HG03066 (cell line): ENCODE data around the gene PLEKHD1.

Experiments used
- ATAC-seq: cut with Tn5 transposase; IDR thresholded peaks from one replicate; pipeline ENCODE4 v1.9.1; 2021; ENCODE audit warnings: low read depth; ENCODE audit not compliant: unreplicated experiment

The PLEKHD1 gene

DNA sequence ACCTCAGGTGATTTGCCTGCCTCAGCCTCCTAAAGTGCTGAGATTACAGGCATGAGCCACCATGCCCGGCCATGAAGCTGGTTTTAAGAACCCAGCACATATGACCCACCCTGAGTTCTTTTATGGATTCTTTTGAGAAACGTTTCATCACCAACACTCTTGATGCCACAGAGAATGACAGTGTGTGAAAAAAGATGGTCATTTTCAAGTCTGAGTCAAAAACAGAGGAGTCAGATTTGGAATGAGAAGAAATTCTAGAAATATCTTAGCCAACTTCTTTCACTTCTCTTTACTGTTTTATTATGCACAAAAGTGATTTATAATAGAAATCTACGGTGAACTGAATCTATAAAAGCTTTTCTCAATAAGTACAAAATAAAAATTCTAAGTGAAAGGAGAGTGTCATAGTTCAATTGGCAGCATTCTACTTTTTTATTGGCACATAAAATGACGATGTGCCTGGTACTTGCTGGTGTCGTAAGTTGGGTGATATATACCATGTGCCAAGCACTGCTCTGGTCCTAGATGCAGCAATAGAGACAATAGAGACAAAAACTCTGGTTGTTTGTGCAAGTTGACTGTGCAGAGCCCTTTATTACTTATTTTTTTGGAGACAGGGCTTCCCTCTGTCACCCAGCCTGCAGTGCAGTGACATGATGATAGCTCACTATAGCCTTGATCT, 56.3 kb downstream of the PLEKHD1 start:
- no peak for ATAC-seq

DNA sequence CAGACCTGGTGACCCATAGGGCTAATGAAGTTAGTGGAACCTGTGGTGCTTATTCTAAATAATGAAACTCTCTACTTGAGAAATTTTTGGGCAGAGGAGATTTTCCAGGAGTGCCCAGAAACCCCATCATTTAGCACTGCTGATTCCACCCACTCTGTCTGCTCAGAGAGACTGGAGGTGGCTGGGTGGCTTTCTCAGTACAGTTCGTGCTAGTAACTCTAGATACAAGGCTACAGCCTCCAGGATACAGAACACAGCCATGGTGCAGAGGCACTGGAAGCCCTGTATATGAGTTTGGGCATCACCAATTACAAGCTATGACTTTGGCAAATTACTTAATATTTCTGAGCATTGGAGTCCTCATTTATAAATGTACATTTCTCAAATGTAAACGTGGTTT, 57.8 kb downstream of the PLEKHD1 start:
- ATAC-seq = no peak

DNA sequence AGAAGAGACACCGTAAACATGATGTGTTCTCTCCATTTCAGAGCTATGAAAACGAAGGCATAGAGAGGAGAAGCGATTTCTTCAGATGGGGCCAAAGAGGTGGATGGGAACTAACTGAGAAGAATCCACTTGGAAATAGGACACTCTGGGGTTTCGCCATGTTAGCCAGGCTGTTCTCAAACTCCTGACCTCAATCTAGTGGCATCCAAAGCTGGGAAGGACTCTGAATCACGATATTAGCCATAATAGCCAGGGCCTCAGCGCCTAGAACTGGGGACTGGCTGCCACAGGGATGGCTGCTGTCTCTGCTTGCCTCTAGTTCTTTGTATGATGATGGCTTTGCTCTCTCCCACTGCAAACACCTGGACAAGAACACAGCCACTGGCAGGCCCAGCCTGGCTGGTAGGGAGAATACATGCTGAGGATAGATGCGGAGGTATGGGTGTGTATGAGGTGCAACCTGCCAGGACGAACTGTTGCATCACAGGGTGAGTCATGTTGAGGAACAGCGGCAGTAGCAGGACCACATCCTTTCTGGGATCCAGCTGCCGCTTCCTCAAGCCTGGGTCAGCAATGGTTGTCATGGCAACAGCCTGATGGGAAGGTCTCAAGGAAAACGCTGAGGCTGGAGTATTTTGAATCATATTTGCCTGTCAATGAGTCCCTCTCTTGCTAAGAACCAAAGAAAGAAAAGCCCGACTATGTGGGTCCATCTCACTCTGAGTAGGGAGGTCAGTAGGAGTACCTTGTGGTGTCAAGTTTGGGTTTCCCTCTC, 59.0 kb downstream of the PLEKHD1 start:
- ATAC-seq = no peak

DNA sequence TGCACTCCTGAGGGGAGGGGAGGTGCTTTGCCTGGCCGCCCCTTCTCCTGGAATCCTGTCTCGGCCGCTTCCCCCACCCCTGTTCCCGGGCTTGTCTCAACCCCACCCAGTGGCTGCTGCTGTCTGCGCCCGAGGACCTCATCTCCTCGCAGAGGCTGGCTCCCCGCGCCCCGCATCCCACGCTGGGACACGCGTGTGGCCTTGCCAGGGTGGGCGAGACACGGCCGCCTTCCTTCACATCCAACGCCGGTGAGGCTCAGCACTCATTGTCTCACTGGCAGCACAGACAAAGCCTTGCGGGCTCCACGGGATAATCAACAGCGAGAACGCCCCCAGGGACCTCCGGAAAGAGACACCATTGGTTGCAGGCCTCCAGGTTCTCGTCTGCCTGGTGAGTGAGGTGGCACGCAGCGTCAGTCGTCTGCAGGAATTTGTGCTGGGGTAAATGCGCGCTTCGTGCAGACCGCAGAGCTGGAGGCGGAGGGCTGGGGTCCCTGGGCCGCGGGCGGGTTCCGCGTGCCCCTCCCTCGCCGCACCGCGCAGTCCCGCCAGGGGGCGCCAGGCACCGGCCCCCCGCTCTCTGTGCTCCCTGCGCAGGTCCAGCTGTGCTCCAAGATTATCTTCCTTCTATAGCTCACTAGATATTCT, 63.3 kb downstream of the PLEKHD1 start:
- no peak for ATAC-seq

DNA sequence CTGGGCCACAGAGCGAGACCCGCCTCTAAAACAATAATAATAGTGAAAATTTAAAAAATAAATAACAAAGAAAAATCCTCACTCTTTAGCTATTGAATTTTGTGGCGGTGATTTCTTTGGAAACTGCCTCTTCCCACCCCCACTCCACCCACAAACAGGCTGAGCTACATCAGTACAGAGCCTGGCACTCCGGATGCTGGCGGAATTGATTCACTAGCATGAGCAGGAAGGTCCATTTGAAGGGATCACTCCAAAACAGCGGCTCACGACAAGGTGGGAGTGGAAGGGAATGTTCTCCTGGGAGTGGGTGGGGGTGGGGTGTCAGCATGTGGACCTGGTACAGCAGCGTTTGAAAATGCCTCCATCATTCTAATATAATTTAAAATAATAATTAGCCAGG, 64.0 kb downstream of the PLEKHD1 start:
- no peak for ATAC-seq

DNA sequence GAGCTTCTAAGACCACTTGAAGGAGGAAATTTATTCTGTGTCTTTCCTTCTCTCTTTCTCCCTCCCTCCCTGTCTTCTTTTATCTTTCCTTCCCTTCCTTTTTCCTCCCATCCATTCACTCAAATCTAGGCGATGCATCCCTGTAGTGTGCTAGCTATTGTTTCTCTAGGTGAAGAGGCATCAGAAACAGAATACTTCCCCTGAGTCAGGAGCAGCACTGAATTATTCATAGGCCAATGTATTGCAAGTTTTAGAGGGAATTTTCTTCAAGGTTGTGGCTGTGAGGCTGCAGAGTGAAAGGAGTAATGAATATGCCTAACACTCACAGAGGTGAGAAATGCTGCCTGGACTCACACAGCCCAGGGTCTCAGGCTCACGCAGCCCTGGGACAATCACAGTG, 67.0 kb downstream of the PLEKHD1 start:
- no peak for ATAC-seq

DNA sequence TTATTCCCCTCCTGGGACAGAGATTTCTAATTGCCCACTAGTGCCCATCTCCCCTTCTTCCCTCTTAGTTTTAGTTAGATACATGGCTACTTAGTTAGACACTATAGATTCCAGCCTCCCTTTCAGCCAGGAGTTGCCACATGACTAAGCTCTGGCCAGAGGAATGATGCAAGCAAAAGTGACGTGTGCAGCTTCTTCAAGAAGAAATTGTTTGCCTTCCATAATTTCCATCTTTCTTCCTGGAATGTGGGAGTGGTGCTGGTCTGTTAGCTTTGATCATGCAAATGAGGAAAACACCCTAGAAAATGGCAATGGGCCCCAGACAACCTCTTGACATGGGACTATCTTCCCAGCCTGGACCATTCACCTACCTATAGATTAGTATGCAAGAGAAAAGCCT, 68.7 kb downstream of the PLEKHD1 start:
- ATAC-seq = no peak

DNA sequence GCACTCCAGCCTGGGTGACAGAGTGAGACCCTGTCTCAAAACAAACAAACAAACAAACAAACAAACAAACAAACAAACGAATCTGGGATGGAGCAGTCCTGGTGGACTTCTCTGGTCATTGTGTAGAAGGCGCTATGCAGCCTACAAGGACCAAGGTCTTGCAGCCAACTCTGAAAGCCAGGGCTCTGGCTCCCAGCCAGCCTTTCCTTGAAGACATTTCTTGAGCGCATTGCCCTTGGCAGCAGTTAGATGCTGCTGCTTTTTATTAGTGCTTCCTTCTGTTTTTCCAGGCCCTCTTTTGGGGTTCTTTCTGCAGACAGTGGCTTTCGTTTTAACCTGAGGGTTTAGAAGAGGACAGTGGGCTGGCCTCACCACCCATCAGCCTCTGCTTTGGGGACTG, 70.0 kb downstream of the PLEKHD1 start:
- ATAC-seq = no peak

DNA sequence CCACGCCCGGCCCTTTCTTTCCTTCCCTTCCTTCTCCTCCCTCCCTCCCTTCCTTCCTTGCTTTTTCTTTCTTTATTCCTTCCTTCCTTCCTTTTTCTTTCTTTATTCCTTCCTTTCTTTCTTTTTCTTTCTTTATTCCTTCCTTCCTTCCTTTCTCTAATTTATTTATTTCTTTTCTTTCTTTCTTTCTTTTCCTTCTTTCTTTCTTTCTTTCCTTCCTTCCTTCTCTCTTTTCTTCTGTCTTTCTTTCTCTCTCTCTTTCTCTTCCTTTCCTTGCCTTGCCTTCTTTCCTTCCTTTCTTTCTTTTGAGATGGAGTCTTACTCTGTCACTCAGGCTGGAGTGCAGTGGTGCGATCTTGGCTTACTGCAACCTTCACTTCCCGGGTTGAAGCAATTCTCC, 74.2 kb downstream of the PLEKHD1 start:
- ATAC-seq = no peak

DNA sequence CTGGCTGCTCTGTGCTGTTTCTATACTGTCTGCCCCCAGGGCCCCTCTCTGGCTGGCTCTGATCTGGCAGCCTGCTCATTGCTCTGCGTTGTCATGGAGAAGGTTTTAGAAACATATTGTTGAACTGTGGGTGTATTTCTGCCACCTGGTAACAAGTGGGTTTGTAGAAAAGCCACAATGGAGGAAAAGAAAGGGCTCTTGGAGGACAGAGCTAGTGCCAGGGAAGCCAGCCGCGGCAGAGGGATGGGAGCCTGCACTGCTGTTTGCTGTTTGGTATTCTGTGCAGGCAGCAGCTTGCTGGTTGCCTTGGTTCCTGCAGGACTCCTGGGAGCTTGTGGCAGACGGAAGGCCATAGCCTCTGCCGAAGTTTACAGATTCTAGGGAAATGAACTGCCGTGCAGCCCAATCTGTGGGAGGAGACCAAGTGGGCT, 75.1 kb downstream of the PLEKHD1 start:
- no peak for ATAC-seq

DNA sequence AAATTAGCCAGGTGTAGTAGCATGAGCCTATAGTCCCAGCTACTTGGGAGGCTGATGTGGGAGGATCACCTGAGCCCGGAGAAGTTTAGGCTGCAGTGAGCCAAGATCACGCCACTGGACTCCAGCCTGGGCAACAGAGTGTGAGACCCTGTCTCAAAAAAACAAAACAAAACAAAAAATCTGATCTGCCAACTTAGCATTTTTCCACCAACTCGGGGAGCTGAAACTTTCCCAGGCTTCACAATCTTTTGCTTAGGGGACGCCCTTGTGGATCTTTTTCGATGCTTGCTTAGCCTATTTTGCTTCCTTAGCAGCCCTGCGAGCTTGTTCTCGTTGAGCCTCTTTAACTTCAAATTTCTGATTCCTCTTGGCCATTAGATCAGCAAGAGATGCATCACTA, 76.3 kb downstream of the PLEKHD1 start:
- no peak for ATAC-seq

DNA sequence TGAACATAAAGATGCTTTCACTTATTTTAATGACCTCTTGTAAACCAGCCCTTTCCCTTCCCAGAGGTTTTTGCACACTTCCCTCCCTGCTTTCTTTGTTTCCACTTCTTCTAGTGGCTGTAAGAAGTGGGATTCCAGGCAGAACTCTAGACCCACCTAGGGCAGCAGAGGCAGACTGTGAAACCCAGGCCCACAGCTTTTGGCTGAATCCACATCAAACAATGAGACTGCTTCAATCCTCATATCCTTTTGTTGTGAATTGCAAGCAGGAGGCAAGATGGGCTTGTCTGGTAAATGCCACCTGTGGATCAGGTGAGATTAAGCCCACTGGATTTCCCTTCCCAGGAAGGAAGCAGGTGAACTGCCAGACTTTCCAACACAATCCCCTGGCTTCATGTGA, 77.4 kb downstream of the PLEKHD1 start:
- ATAC-seq = no peak

DNA sequence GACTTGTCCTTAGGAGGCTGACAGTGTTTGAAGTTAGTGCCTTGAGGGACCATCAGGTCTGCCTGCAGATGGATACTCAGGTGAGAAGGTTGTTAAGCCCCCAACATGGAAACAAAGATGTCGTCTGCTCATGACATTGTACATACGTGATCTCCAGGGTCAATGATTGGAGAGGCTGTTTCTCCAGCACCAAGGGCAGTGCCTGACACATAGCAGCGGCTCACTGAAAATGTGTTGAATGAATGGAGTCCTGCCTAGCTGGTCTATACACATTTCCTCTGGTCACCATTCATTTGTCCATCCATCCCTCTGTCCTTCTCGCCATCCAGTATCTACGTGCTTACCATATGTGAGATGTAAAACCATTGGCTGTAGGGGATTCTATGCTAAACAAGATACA, 83.0 kb downstream of the PLEKHD1 start:
- ATAC-seq = no peak

DNA sequence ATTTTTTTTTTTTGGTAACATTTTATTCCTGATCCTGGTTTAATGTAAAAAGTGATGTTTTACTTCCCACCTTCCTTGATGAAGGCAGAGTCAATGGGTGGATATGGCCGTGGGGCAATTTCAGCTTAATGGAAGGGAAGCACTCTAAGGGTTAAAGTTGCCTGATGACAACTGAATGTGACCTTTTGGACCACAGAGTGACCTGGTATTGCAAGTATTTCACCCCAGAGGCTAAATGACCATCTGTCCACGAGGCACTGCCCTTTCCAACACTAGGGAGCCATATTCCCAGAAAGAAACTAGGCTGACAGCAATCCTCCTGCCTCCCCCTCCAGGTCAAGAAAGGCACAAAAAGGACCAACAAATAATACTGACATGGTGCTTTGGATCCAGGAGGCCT, 85.3 kb downstream of the PLEKHD1 start:
- no peak for ATAC-seq

DNA sequence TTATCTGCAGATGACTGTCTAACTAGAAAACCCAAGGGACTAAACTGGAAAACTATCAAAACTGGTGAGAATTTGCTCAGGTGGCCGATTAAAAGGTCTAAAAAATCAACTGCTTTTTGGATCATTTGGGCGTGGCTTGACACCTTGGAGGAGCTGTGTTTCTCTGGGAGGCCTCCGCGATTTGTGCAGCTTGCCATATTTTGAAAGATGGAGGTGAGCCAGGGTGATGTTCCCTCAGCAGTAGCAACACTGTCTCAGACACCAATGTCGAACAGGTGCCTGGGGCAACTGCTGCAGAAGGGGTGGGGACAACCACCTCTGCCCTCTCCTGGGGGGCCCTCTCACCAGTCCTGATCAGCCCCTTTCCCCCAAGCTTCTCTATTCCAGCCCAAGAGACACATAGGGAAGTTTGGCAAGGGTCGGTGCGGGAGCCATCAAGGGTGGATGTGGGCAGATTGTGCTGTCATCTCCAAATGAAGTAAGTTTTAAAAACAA, 86.4 kb downstream of the PLEKHD1 start:
- no peak for ATAC-seq

DNA sequence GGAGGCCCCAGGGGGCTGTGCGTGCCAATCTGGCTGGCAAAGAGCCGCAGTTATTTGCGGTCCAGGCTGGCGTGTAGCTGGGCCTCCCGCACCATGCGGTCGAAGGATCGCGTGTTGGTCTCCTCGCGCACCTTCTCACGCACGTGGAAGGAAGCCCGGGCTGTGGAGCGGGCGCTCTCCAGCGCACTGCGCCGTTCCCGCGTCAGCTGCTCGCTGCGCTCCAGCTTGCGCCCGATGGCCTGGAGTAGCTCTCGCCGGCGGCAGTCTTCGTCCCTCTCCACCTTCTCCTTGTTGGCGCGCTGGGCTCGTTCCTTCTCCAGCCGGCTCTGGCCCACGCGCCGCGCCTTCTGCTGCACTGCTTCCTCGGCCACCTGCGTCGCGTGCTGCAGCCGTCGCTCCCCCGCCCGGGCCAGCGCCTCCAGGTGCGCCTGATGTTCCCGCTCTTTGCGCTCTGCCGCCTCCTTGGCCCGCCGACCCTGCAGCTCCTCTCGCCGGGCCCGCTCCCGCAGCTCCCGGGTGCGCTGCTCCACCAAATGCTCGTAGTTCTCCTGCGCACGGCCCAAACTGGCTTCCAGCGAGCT, 87.0 kb downstream of the PLEKHD1 start:
- ATAC-seq = no peak

DNA sequence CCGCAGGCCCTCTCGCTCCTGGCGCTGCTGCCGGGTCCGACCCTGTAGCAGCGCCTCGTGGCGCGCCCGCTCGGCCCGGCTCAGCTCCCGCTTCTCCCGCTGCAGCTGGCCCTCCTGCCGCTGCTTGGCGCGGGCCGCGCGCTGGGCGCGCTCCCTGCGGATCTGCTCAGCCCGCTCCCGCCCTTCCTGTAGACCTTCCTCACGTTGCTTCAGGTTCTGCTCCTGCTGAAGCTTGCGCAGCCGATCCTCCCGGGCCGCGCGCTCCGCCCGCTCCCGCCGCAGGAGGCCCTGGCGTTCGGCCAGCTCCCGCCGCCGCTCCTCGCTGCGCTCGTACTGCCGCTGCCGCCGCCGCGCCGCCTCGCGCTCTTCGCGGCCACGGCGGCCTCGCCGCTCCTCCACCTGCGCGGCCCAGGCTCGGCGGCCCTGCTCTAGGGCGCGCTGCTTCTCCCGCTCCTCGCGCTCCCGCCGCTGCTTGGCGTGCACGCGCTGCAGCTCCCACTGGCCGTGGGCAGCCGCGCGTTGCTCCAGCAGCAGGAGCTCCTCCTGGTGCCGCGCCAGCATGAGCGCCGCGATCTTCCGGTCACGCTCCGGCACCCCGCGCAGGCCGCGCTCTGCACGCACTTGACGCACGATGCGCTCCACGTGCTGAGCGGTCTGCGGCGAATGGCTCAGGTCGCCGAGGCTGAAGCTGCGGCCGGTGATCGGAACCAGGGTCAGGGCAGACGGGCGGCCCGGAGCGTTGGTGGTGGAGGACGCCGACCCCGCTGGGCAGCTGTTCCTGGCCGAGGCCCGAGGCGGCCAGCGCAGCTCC, 87.7 kb downstream of the PLEKHD1 start:
- no peak for ATAC-seq

DNA sequence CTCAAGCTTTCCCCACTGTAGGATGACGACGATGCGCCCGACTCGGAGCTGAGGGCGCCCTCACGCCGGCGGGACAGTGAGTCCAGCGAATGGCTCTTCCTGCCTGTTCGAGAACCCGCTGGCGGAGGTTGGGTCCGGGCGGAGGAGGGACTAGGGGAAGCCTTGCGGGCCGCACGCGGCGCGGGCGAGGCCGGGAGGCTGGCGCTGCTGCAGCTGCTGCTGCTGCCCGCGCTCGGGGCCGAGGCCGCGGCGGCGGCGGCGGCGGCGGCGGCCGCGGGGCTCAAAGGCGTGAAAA, 88.3 kb downstream of the PLEKHD1 start:
- ATAC-seq = no peak

DNA sequence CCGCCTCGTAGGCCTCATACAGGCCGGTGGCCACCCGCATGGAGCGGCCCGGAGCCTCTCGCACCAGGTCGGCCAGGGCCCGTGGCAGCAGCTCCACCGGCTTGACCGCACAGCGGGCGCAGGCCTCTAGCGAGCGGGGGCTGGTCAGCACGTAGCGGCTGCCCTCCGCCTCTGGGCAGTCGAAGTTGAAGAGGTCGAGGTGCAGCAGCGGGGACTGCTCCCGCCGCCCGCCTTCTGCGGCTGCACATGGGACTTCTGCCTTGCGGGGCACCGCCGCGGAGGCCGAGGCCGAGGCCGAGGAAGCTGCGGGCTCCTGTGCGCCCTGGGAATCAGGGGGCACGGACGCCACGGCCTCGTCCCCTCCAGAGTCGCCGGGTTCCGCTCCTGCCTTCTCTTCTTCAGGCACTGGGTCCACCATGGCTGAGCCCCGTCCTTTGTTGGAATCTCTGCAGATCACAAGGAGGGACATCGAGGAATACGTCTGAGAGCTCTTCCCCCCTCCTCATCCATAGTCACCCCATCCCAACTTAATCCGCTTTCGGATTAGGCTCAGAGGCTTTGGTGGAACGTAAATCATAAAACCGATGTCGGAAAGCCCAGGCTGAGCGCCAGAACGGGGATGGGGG, 88.8 kb downstream of the PLEKHD1 start:
- ATAC-seq = no peak

DNA sequence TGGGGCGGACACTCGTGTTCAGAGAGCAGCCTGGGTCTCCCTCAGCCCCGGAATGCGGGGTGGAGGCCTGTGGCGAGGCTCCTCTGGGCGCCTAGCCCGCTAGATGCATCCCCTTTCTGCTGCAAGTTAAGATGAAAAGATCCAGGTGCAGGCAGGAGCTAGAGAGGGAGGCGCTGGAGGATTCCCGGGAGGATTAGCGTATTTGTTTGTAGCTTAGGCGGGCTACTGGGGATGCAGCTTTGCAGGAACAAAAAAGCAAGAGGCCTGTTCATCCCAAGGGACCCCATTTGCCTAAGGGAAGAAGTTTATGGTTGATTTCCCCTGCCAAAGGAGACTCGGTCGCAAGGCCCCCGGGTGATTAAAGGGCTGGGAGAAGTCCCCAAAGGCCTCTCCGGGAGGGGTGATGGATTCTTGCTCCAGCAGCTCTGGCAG, 89.3 kb downstream of the PLEKHD1 start:
- ATAC-seq = no peak
